HFF-Myc (cell line): ENCODE data around the gene ACVR1.

Experiments used
- DNase-seq: peaks from one replicate; pipeline ENCODE4 v3.0.0-alpha.2; 2011; ENCODE audit warnings: low read depth; ENCODE audit errors: extremely low read depth
- H3K4me3 ChIP-seq: replicated peaks from 2 replicates; pipeline ENCODE4 v1.5.1; 2011; ENCODE audit warnings: low read depth, mild to moderate bottlenecking, control low read depth, low read length
- TF ChIP-seq, protein P1 (sequence below): IDR thresholded peaks from 2 replicates; pipeline ENCODE4 v1.5.1; 2012; ENCODE audit warnings: mild to moderate bottlenecking, low read depth, low read length, control low read depth; ENCODE audit errors: missing control alignments

The ACVR1 gene

DNA sequence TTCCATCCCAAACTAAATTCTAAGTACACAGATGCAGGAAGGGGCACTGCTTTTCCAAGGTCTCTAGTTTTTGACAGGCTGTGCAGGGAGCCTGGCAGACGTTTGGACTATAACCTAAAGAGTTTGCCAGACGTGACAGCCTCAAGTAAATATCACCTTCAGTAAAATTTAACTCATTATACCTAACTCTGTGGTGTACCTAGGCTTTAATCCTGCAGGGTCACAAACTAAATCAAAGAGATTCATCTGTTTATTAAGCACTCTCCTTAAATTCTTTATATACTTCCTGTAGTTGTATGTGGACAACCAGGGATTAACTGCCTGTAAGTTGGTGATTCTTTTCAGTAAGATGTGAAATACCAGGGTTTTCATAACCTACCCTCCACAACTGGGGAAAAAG lies 92.9 kb downstream of the ACVR1 start:
- TF ChIP-seq, protein P1, sequence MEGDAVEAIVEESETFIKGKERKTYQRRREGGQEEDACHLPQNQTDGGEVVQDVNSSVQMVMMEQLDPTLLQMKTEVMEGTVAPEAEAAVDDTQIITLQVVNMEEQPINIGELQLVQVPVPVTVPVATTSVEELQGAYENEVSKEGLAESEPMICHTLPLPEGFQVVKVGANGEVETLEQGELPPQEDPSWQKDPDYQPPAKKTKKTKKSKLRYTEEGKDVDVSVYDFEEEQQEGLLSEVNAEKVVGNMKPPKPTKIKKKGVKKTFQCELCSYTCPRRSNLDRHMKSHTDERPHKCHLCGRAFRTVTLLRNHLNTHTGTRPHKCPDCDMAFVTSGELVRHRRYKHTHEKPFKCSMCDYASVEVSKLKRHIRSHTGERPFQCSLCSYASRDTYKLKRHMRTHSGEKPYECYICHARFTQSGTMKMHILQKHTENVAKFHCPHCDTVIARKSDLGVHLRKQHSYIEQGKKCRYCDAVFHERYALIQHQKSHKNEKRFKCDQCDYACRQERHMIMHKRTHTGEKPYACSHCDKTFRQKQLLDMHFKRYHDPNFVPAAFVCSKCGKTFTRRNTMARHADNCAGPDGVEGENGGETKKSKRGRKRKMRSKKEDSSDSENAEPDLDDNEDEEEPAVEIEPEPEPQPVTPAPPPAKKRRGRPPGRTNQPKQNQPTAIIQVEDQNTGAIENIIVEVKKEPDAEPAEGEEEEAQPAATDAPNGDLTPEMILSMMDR: no peak

DNA sequence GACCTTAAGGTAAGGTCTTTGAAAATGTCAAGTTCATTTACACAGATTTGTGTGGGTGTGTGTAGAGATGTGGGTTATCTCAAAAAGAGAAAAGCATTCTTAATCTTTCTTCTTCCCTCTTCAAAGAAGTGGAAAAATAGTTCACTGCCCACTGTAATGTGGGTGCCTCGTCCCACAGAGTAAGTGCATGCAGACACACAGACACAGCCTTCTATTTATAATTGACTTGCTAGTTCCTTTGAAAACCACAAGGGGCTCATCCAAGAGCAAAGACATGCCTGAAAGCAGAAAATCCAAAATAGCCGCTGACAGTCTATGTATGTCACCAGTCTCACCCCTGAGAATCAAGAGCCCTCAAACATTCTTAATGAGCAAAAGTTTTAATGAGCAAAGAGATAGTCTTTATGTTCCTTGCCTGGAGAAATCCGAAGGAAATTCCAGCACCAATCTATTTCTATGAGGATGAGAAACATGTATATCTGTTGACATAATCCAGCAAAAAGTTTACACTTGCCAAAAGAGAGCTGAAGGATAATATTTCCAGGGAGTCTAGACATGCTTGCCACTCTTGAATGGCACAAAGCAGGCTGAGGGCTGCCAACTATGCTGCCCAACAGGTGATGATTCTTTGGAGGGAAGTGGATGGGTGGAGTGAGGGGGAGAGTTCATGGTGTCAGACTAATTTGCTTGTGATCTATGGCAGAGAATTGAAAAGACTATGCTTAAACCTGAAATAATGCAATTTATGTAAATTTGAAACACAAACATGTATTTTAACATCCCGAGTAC lies 93.9 kb downstream of the ACVR1 start:
- DNase-seq: no peak
- H3K4me3 ChIP-seq: no peak overlapping the region
- TF ChIP-seq, protein P1: peak; percentile 6

More for the DNA sequence above, 92.9 kb downstream of the ACVR1 start:
- no peak overlapping the region for H3K4me3 ChIP-seq
- DNase-seq: no peak

DNA sequence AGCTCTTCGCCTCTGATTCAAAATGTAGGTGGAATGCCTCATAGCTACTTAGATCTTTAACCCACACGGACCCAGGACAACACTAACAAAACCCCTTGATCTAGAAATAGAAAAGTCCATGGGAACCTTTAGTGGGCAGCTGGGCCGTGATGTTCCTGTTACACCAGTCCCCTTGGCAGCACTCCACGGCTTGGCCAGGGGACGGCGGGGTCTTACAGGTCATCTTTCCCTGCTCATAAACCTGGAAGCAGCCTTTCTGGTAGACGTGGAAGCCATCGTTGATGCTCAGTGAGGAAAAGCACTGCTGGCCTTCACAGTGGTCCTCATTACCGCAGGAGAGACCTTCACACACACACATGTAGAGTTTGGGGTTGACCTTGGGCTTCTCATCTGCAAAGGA lies 95.9 kb downstream of the ACVR1 start:
- TF ChIP-seq, protein P1: no peak
- H3K4me3 ChIP-seq: no peak overlapping the region
- no peak for DNase-seq

DNA sequence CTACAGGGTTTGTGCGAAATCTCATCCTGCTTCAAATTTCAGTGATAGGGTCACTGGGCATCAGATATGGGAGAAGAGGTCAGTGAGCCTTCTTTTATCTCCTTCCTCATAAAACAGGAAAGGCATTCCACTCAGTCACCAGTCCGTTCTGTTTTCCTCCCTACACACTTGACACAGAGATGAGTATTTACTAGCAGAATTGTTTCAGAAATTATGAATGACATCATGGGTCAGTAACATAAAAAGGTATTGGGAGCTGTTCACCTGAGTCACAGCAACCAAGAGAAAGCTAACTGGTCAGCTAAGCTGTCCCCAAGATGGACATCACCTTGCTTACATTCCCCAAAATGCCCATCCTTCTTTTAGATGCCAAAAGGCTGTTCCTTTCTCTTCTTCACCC lies 96.3 kb downstream of the ACVR1 start:
- TF ChIP-seq, protein P1: no peak
- no peak overlapping the region for H3K4me3 ChIP-seq
- no peak for DNase-seq

DNA sequence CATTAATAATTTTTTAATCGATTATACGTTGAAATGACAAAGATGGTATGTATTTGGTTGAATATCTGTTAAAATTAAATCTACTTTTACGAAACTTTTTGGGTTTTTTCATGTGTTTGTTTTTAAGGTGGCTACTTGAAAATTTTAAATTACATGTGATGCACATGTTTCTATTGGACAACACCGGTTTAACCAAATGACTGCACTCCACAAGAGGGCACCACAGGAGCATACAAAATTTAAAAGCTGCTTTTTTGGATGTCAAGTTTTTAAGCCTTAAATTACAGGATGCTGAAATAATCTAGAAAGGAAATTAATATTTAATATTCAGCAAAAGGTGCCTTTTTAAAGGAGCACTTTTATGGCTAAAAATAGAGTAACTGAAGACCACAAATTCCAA lies 98.7 kb downstream of the ACVR1 start:
- TF ChIP-seq, protein P1: peak; percentile 62
- H3K4me3 ChIP-seq: no peak overlapping the region
- DNase-seq: no peak

DNA sequence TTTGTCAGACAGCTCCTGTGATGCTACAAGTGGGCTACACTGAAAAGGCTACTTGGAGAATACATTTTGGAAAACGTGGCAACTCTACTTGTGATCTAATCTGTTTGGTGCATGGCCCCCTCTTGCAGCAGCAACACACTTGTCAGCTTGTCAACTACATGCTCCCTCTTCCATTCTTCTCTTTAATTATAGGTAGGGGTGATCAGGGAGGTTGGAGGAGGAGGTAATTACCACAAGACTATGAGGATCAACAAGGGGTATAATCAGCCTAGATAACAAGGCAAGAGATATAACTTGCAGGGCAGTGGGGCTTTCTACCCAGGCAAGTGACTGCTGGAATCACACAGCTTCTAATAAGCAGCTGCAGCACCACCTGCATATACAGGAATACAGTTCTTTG lies 104.9 kb downstream of the ACVR1 start:
- TF ChIP-seq, protein P1: no peak
- H3K4me3 ChIP-seq: no peak overlapping the region
- no peak for DNase-seq
